ENCODE results near the gene MRPL19. TPM values are rescaled to one million over a fixed set of nuclear protein-coding genes. Genes with fewer than 3 reads are reported as not detected.

MRPL19 gene
- total RNA-seq, 2 donors from 2014 or later, result 34.1 to 47.5 TPM

- WGBS, result 63% methylated on average over 3 of the region's 3 CpGs
- Histone ChIP-seq H3K27me3 (replicated peaks; ENCODE audit: insufficient read depth) (no peaks in the 10 kb centered on the region), H3K36me3 (peaks cover 0 to 2% of the 10 kb centered on the region in 2 donors), H3K4me3 (peak overlapping the region in 1 of 2 donors; percentile 84), H3K9me3 (no peaks in the 10 kb centered on the region), H3K27ac (no peak overlapping the region), H3K4me1 (replicated peaks) (peaks cover 5% of the 10 kb centered on the region)
- TF ChIP-seq POLR2AphosphoS5 (IDR thresholded peaks at IDR 0.05) (no peak), CTCF (IDR thresholded peaks at IDR 0.05) (no peak), POLR2A (IDR thresholded peaks at IDR 0.05) (no peak)
- DNase-seq (ENCODE audit: low spot score), result no peak
- intact Hi-C loops (cut with DNase I), result no loop called here
Measured at GRCh38 chr2:75647771-75648170, 1.2 kb downstream of the MRPL19 start.

DNA sequence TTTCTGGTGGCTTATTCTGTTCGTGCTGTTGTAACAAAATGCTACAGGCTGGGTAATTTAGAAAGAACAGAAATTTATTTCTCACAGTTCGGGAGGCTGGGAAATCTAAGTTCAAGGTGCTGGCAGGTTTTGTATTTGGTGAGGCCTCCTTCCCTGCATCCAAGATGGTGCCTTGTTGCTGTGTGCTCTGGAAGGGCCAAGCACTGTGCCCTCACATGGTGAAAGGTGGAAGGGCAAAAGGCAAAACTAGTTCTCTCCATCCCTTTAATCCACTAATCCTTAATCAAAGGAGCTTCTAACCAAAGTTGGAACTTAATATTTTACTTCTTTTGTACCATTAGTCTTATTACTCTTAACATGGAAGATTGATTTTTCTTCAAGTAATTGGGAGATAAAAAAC lies 7.4 kb downstream of the MRPL19 start:
- 100% methylated on average over 2 of the region's 2 CpGs for WGBS
- no peak overlapping the region for H3K4me3 ChIP-seq
- intact Hi-C loops (cut with DNase I), result no loop called here
- peaks cover 0 to 2% of the 10 kb centered on the region in 2 donors for H3K36me3 ChIP-seq
- H3K9me3 ChIP-seq, result no peaks in the 10 kb centered on the region
- no peaks in the 10 kb centered on the region for H3K27me3 ChIP-seq (replicated peaks; ENCODE audit: insufficient read depth)
- no peak for DNase-seq (ENCODE audit: low spot score)
- TF ChIP-seq CTCF (IDR thresholded peaks at IDR 0.05) (no peak), POLR2A (IDR thresholded peaks at IDR 0.05) (no peak)
- peaks cover 1% of the 10 kb centered on the region for H3K4me1 ChIP-seq (replicated peaks)
- no peak overlapping the region for H3K27ac ChIP-seq

GRCh38 chr2:75655861-75656260 lies 9.3 kb downstream of the MRPL19 start:
- no peak overlapping the region for H3K27ac ChIP-seq
- intact Hi-C loops (cut with DNase I), result no loop called here
- H3K9me3 ChIP-seq, result no peaks in the 10 kb centered on the region
- H3K4me1 ChIP-seq (replicated peaks), result peaks cover 2% of the 10 kb centered on the region
- no peaks in the 10 kb centered on the region for H3K27me3 ChIP-seq (replicated peaks; ENCODE audit: insufficient read depth)
- 81% methylated on average over 1 of the region's 1 CpG for WGBS
- H3K36me3 ChIP-seq, result peaks cover 0 to 2% of the 10 kb centered on the region in 2 donors
- no peak for DNase-seq (ENCODE audit: low spot score)
- TF ChIP-seq POLR2AphosphoS5 (IDR thresholded peaks at IDR 0.05), result no peak
- no peak for TF ChIP-seq POLR2A (IDR thresholded peaks at IDR 0.05)
- TF ChIP-seq CTCF (IDR thresholded peaks at IDR 0.05), result no peak
- no peak overlapping the region for H3K4me3 ChIP-seq

GRCh38 chr2:75656563-75656962 lies 10.0 kb downstream of the MRPL19 start:
- intact Hi-C loops (cut with DNase I), result no loop called here

More at GRCh38 chr2:75656563-75656962, 10.0 kb downstream of the MRPL19 start:
- DNase-seq (ENCODE audit: low spot score), result no peak
- no peak overlapping the region for H3K4me3 ChIP-seq
- no peak for TF ChIP-seq POLR2AphosphoS5 (IDR thresholded peaks at IDR 0.05)
- no peak for TF ChIP-seq POLR2A (IDR thresholded peaks at IDR 0.05)
- no peak for TF ChIP-seq CTCF (IDR thresholded peaks at IDR 0.05)
- 92% methylated on average over 1 of the region's 1 CpG for WGBS
- H3K4me1 ChIP-seq (replicated peaks), result peaks cover 2% of the 10 kb centered on the region
- H3K27ac ChIP-seq, result no peak overlapping the region
- H3K36me3 ChIP-seq, result peaks cover 0 to 2% of the 10 kb centered on the region in 2 donors
- no peaks in the 10 kb centered on the region for H3K9me3 ChIP-seq
- no peaks in the 10 kb centered on the region for H3K27me3 ChIP-seq (replicated peaks; ENCODE audit: insufficient read depth)
